Activated T-helper 17 cell treated with anti-CD3 and anti-CD28 coated beads, Interleukin-2, amount 50 U/mL, for 72 hours (primary cell): ENCODE results near the gene CLEC4G. TPM values are rescaled to one million over a fixed set of nuclear protein-coding genes. Genes with fewer than 3 reads are reported as not detected.
A peak's percentile ranks its signal among the peaks of the same experiment; 100 is the strongest.

Experiments
- ATAC-seq: fragments of 150-1000 bp; cut with Tn5 transposase; replicated peaks from 2 replicates; pipeline ENCODE4 v1.10.0; 2021; ENCODE audit warnings: mild to moderate bottlenecking, moderate library complexity
- H3K27ac Mint-ChIP-seq: one replicate; pipeline ENCODE4 v1.8.0; 2022; ENCODE audit warnings: mixed read lengths
- H3K27me3 Mint-ChIP-seq: one replicate; pipeline ENCODE4 v1.8.0; 2022; ENCODE audit warnings: mixed read lengths
- H3K36me3 Mint-ChIP-seq: one replicate; pipeline ENCODE4 v1.8.0; 2022; ENCODE audit warnings: low read depth, mild to moderate bottlenecking, mixed read lengths
- H3K4me1 Mint-ChIP-seq: one replicate; pipeline ENCODE4 v1.8.0; 2022; ENCODE audit warnings: mixed read lengths
- H3K4me3 Mint-ChIP-seq: one replicate; pipeline ENCODE4 v1.8.0; 2022; ENCODE audit warnings: mild to moderate bottlenecking, mixed read lengths
- H3K9me3 Mint-ChIP-seq: one replicate; pipeline ENCODE4 v1.8.0; 2022; ENCODE audit warnings: mixed read lengths
- total RNA-seq, 2 donors: library from RNA; stranded (reverse); gene quantifications; one replicate each; pipeline ENCODE4 v1.2.3, GENCODE V29; 2022

CLEC4G gene
- total RNA-seq, 2 donors from 2014 or later, result not detected

DNA sequence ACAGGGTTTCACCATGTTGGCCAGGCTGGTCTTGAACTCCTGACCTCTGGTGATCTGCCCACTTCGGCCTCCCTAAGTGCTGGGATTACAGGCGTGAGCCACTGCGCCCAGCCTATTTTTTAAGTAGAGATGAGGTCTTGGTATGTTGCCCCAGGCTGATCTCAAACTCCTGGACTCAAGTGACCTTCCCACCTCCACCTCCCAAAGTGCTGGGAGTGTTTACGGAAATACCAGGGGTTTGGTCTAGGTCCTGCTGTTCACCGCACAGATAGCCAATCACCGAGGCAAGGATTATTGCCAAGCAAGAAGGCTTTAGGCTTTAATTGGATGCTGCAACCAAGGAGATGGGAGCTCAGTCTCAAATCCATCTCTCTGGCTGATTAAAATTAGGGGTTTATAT lies 11.6 kb downstream of the CLEC4G start:
- no peak for ATAC-seq
- no peaks in the 10 kb centered on the region for H3K4me1 Mint-ChIP-seq

GRCh38 chr19:7718668-7719067 lies 13.2 kb downstream of the CLEC4G start:
- no peak overlapping the region for H3K4me3 Mint-ChIP-seq
- H3K36me3 Mint-ChIP-seq, result no peaks in the 10 kb centered on the region
- no peak overlapping the region for H3K27ac Mint-ChIP-seq
- H3K27me3 Mint-ChIP-seq, result no peaks in the 10 kb centered on the region
- no peak for ATAC-seq
- no peaks in the 10 kb centered on the region for H3K9me3 Mint-ChIP-seq
- no peaks in the 10 kb centered on the region for H3K4me1 Mint-ChIP-seq

More for the DNA sequence above, 11.6 kb downstream of the CLEC4G start:
- H3K36me3 Mint-ChIP-seq, result no peaks in the 10 kb centered on the region
- no peaks in the 10 kb centered on the region for H3K9me3 Mint-ChIP-seq
- no peak overlapping the region for H3K27ac Mint-ChIP-seq
- H3K27me3 Mint-ChIP-seq, result no peaks in the 10 kb centered on the region
- no peak overlapping the region for H3K4me3 Mint-ChIP-seq

- Mint-ChIP-seq H3K9me3 (no peaks in the 10 kb centered on the region), H3K4me3 (no peak overlapping the region), H3K4me1 (no peaks in the 10 kb centered on the region), H3K27ac (no peak overlapping the region), H3K36me3 (no peaks in the 10 kb centered on the region), H3K27me3 (no peaks in the 10 kb centered on the region)
- ATAC-seq, result no peak
Measured at GRCh38 chr19:7716762-7717161, 15.1 kb downstream of the CLEC4G start.

- no peak for ATAC-seq
- Mint-ChIP-seq H3K36me3 (no peaks in the 10 kb centered on the region), H3K4me1 (no peaks in the 10 kb centered on the region), H3K9me3 (no peaks in the 10 kb centered on the region), H3K27ac (no peak overlapping the region), H3K27me3 (no peaks in the 10 kb centered on the region), H3K4me3 (no peak overlapping the region)
Measured at GRCh38 chr19:7715671-7716070, 16.2 kb downstream of the CLEC4G start.

DNA sequence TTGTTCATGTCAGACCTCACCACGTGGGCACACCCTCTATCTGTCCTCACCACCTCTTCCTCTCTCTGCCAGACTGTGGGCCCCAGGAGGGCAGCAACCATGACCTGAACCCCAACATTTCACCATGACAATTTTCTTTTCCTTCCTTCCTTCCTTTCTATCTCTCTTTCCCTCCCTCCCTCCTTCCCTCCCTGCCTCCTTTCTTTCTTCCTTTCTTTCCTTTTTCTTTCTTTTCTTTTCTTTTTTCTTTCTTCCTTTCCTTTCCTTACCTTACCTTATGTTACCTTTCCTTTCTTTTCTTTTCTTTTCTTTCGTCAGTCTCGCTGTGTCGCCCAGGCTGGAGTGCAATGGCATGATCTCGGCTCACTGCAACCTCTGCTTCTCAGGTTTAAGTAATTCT lies 21.3 kb downstream of the CLEC4G start:
- no peaks in the 10 kb centered on the region for H3K27me3 Mint-ChIP-seq
- peaks cover 15% of the 10 kb centered on the region for H3K4me1 Mint-ChIP-seq
- H3K9me3 Mint-ChIP-seq, result no peaks in the 10 kb centered on the region
- no peak for ATAC-seq
- no peak overlapping the region for H3K27ac Mint-ChIP-seq
- H3K36me3 Mint-ChIP-seq, result no peaks in the 10 kb centered on the region
- no peak overlapping the region for H3K4me3 Mint-ChIP-seq

- H3K9me3 Mint-ChIP-seq, result no peaks in the 10 kb centered on the region
- H3K27me3 Mint-ChIP-seq, result no peaks in the 10 kb centered on the region
- peaks cover 17% of the 10 kb centered on the region for H3K4me1 Mint-ChIP-seq
- no peak overlapping the region for H3K27ac Mint-ChIP-seq
- H3K4me3 Mint-ChIP-seq, result no peak overlapping the region
- ATAC-seq, result no peak
- no peaks in the 10 kb centered on the region for H3K36me3 Mint-ChIP-seq
Measured at GRCh38 chr19:7709932-7710460, 21.9 kb downstream of the CLEC4G start.

DNA sequence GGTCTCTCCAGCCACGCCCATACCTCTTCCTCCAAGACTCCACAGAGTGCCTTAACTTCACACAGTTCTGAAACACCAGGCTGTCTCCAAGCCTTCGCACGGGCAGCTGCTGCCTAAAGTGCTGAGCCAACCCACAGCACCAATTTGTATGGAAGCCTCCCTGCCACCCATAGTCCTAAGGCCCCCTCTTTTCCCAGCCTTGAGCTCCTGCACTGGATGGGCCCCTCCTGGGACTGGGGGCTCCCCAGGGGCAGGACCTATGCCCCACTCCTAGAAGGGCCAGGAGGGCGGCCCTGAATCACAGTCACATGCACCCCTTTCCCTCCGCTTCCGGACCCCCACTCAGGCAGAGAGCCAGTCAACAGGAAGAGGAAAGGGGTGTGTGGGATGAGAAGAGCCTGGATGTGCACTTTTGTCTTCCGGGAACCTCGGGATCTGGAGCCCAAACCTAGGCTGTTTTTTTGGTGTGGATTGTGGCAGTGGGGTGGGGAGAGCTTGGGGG lies 24.9 kb downstream of the CLEC4G start:
- Mint-ChIP-seq H3K4me3 (peak overlapping the region; percentile 56), H3K4me1 (peaks cover 17% of the 10 kb centered on the region), H3K36me3 (no peaks in the 10 kb centered on the region), H3K9me3 (no peaks in the 10 kb centered on the region), H3K27ac (peak overlapping the region; percentile 71), H3K27me3 (no peaks in the 10 kb centered on the region)
- ATAC-seq, result no peak

DNA sequence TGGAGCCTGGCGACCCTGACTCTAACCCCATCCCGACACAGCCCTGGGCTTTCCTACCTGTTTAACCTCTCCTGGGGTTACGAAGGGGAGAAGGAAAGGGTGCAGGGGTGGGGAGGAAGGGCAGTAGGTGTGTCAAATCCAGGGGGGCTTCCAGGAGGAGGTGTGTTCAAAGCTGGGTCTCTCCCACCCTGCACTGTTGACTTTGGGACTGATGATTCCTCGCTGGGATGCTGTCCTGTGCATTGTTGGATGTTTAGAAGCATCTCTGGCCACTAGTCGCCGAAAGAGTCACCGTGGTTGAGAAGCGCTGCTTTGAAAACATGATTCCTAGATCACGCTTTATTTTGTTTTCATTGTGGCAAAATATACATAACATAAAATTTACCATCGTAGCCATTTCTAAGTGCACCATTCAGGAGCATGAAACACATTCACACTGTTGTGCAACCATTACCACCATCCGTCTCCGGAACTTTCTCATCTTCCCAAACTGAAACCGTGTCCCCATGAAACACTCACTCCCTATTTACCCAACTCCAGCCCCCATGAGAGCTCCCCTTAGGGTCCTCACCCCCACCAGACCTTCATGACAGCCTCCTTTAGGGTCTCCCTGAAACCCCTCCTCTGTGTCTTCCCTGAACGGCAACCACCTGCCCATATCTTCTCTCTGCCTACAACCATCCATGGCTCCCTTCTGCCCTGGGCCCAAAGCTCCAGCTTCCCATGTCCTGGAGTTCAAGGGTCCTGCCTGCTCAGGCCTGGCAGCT lies 25.5 kb downstream of the CLEC4G start:
- Mint-ChIP-seq H3K9me3 (no peaks in the 10 kb centered on the region), H3K4me3 (peak overlapping the region; percentile 56), H3K27me3 (no peaks in the 10 kb centered on the region), H3K27ac (peak overlapping the region; percentile 71), H3K36me3 (no peaks in the 10 kb centered on the region), H3K4me1 (peaks cover 17% of the 10 kb centered on the region)
- no peak for ATAC-seq

- ATAC-seq, result peak; percentile 96
- peak overlapping the region; percentile 56 for H3K4me3 Mint-ChIP-seq
- H3K36me3 Mint-ChIP-seq, result no peaks in the 10 kb centered on the region
- H3K4me1 Mint-ChIP-seq, result peaks cover 17% of the 10 kb centered on the region
- H3K27me3 Mint-ChIP-seq, result no peaks in the 10 kb centered on the region
- peak overlapping the region; percentile 71 for H3K27ac Mint-ChIP-seq
- H3K9me3 Mint-ChIP-seq, result no peaks in the 10 kb centered on the region
Measured at GRCh38 chr19:7705387-7706187, 26.3 kb downstream of the CLEC4G start.

GRCh38 chr19:7704280-7705060 lies 27.4 kb downstream of the CLEC4G start:
- Mint-ChIP-seq H3K4me1 (peaks cover 25% of the 10 kb centered on the region), H3K36me3 (no peaks in the 10 kb centered on the region), H3K4me3 (no peak overlapping the region), H3K27me3 (no peaks in the 10 kb centered on the region), H3K9me3 (no peaks in the 10 kb centered on the region), H3K27ac (no peak overlapping the region)
- no peak for ATAC-seq

GRCh38 chr19:7703332-7703731 lies 28.6 kb downstream of the CLEC4G start:
- peaks cover 3% of the 10 kb centered on the region for H3K27me3 Mint-ChIP-seq
- H3K27ac Mint-ChIP-seq, result no peak overlapping the region
- peaks cover 32% of the 10 kb centered on the region for H3K4me1 Mint-ChIP-seq
- H3K4me3 Mint-ChIP-seq, result no peak overlapping the region
- no peaks in the 10 kb centered on the region for H3K36me3 Mint-ChIP-seq
- no peaks in the 10 kb centered on the region for H3K9me3 Mint-ChIP-seq
- ATAC-seq, result no peak

- H3K36me3 Mint-ChIP-seq, result no peaks in the 10 kb centered on the region
- no peak for ATAC-seq
- peaks cover 8% of the 10 kb centered on the region for H3K27me3 Mint-ChIP-seq
- H3K4me1 Mint-ChIP-seq, result peaks cover 29% of the 10 kb centered on the region
- no peak within 1 kb of the TSS for H3K4me3 Mint-ChIP-seq
- no peaks in the 10 kb centered on the region for H3K9me3 Mint-ChIP-seq
- peak within 1 kb of the TSS; percentile 57 for H3K27ac Mint-ChIP-seq
Measured at GRCh38 chr19:7701654-7702457, 30.1 kb downstream of the CLEC4G start, which contains the start of gene FCER2. FCER2 (minus strand) TSS chr19:7702131; CDS start chr19:7699760, 2,371 bp downstream.

GRCh38 chr19:7701049-7701653 lies 30.8 kb downstream of the CLEC4G start:
- Mint-ChIP-seq H3K36me3 (no peaks in the 10 kb centered on the region), H3K27ac (no peak overlapping the region), H3K9me3 (no peaks in the 10 kb centered on the region), H3K4me1 (peaks cover 22% of the 10 kb centered on the region), H3K4me3 (no peak overlapping the region), H3K27me3 (peaks cover 11% of the 10 kb centered on the region)
- ATAC-seq, result no peak
